Activated B cell treated with CpG ODN at 0.5 μM for 24 hours (primary cell): ENCODE measurements around the gene CDH26. TPM values are rescaled to one million over a fixed set of nuclear protein-coding genes. Genes with fewer than 3 reads are reported as not detected.

ENCODE experiments used
- ATAC-seq: fragments of 200-7000 bp; cut with Tn5 transposase; one replicate; pipeline ENCODE4 v1.10.0; 2021; ENCODE audit warnings: low read depth, mild to moderate bottlenecking, moderate library complexity
- CTCF ChIA-PET: fragments of 350-600 bp; sonication (Branson Sonifier 250); formaldehyde crosslinking; loops from one replicate; lab custom pipeline; 2021; ENCODE audit warnings: antibody characterized with exemption; lab: Charles Lee
- POLR2A ChIA-PET: fragments of 350-600 bp; sonication (Branson Sonifier 250); formaldehyde crosslinking; loops from one replicate; lab custom pipeline; 2021; ENCODE audit warnings: antibody characterized with exemption; lab: Charles Lee
- DNase-seq: peaks from one replicate; pipeline ENCODE4 v3.0.0; 2022
- H3K27ac Mint-ChIP-seq: one replicate; pipeline ENCODE4 v1.8.0; 2020; ENCODE audit warnings: mixed read lengths
- H3K27me3 Mint-ChIP-seq: one replicate; pipeline ENCODE4 v1.8.0; 2021; ENCODE audit warnings: mixed read lengths
- H3K36me3 Mint-ChIP-seq: one replicate; pipeline ENCODE4 v1.8.0; 2021; ENCODE audit warnings: low read depth, mixed read lengths
- H3K4me1 Mint-ChIP-seq: one replicate; pipeline ENCODE4 v1.8.0; 2021; ENCODE audit warnings: mixed read lengths
- H3K4me3 Mint-ChIP-seq: one replicate; pipeline ENCODE4 v1.8.0; 2020; ENCODE audit warnings: mild to moderate bottlenecking, mixed read lengths
- H3K9me3 Mint-ChIP-seq: one replicate; pipeline ENCODE4 v1.8.0; 2020; ENCODE audit warnings: mixed read lengths
- CTCF ChIP-seq: fragments of 200-600 bp; IDR thresholded peaks from one replicate; pipeline ENCODE4 v1.8.0; 2022; ENCODE audit warnings: antibody characterized with exemption, mild to moderate bottlenecking
- intact Hi-C: fragments of 100-400 bp; cut with micrococcal nuclease; formaldehyde crosslinking; loops from one replicate; pipeline ENCODE4 v1.15.1; 2024
- total RNA-seq: library from RNA; stranded (reverse); gene quantifications from 2 replicates; pipeline ENCODE4 v1.2.3, GENCODE V29; 2022

The CDH26 gene
- total RNA-seq, 1 donor from 2014 or later = 1.4 TPM

GRCh38 chr20:60000271-60001042, 42.2 kb downstream of the CDH26 start:
- peaks cover 2% of the 10 kb centered on the region for H3K36me3 Mint-ChIP-seq
- DNase-seq (no peak), ATAC-seq (no peak)
- H3K4me3 Mint-ChIP-seq = no peak overlapping the region
- ChIA-PET CTCF (no interaction called here), POLR2A (no interaction called here)
- no peak overlapping the region for H3K27ac Mint-ChIP-seq
- H3K27me3 Mint-ChIP-seq = peaks cover 3% of the 10 kb centered on the region
- TF ChIP-seq CTCF = no peak
- intact Hi-C loops = no loop called here
- no peaks in the 10 kb centered on the region for H3K4me1 Mint-ChIP-seq
- H3K9me3 Mint-ChIP-seq = no peaks in the 10 kb centered on the region

- POLR2A ChIA-PET = no interaction called here
- no peaks in the 10 kb centered on the region for H3K4me1 Mint-ChIP-seq
- no peaks in the 10 kb centered on the region for H3K27me3 Mint-ChIP-seq
- H3K4me3 Mint-ChIP-seq = no peak overlapping the region
- CTCF ChIA-PET = no interaction called here
- no peaks in the 10 kb centered on the region for H3K9me3 Mint-ChIP-seq
- no peak for DNase-seq
- ATAC-seq = no peak
- TF ChIP-seq CTCF = no peak
- peaks cover 2% of the 10 kb centered on the region for H3K36me3 Mint-ChIP-seq
- intact Hi-C loops = no loop called here
- no peak overlapping the region for H3K27ac Mint-ChIP-seq
These were observed 42.9 kb downstream of the CDH26 start for GRCh38 chr20:60001108-60001507.

- CTCF ChIA-PET = no interaction called here
- TF ChIP-seq CTCF = no peak
These were observed 45.6 kb downstream of the CDH26 start for GRCh38 chr20:60003776-60004175.

DNA sequence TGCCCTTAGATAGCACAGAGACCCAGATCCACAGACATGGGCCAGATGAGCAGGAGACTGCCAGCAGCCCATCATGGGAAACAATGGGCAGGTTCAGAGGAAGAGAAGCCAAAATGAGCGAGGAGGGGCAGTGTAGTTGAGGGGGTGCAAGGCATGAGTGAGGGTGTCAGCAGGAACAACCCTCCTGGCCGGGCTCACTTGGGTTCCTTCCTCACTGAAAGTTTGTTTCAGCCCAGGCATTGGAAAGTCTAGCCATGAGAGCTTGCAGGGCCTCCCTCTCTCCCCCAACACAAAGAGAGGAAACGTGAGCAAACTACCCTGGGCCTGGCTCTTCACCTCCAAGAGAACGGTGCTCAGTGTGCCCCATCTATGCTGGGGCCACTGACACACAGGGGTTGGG, 48.0 kb downstream of the CDH26 start:
- no peak overlapping the region for H3K4me3 Mint-ChIP-seq
- DNase-seq = no peak
- no peaks in the 10 kb centered on the region for H3K36me3 Mint-ChIP-seq
- no peak overlapping the region for H3K27ac Mint-ChIP-seq
- no peak for TF ChIP-seq CTCF
- H3K27me3 Mint-ChIP-seq = no peaks in the 10 kb centered on the region
- ChIA-PET POLR2A (no interaction called here), CTCF (no interaction called here)
- H3K9me3 Mint-ChIP-seq = no peaks in the 10 kb centered on the region
- no peak for ATAC-seq
- H3K4me1 Mint-ChIP-seq = no peaks in the 10 kb centered on the region
- intact Hi-C loops = no loop called here

More at GRCh38 chr20:60003776-60004175, 45.6 kb downstream of the CDH26 start:
- intact Hi-C loops = no loop called here
- Mint-ChIP-seq H3K4me3 (no peak overlapping the region), H3K36me3 (peaks cover 2% of the 10 kb centered on the region), H3K9me3 (no peaks in the 10 kb centered on the region), H3K27me3 (no peaks in the 10 kb centered on the region), H3K27ac (no peak overlapping the region), H3K4me1 (no peaks in the 10 kb centered on the region)
- DNase-seq (no peak), ATAC-seq (no peak)
- POLR2A ChIA-PET = no interaction called here

DNA sequence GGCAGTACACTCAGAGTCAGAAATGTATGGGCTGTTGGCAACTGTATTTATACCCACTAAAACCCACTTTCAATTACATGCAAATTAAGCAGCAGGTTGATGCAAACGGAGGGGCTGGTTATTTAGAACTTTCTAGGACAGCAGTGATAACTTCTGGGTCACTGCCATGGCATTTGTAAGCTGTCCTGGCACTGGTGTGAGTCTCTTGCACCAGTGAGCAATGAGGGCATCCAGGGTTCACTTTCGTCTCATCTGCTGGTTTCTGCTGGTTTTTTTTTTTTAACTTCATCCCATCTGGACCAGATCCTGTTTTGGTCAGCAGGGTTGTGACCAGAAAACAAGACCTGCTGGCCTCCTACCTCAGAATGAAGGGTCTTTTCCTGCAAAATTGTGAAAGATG, 49.2 kb downstream of the CDH26 start:
- no peaks in the 10 kb centered on the region for H3K9me3 Mint-ChIP-seq
- ChIA-PET POLR2A (no interaction called here), CTCF (no interaction called here)
- ATAC-seq = no peak
- no peaks in the 10 kb centered on the region for H3K36me3 Mint-ChIP-seq
- no peaks in the 10 kb centered on the region for H3K27me3 Mint-ChIP-seq
- TF ChIP-seq CTCF = no peak
- no peaks in the 10 kb centered on the region for H3K4me1 Mint-ChIP-seq
- intact Hi-C loops = no loop called here
- no peak for DNase-seq
- no peak overlapping the region for H3K4me3 Mint-ChIP-seq
- no peak overlapping the region for H3K27ac Mint-ChIP-seq
